ENCODE measurements around the gene HES4. TPM values are rescaled to one million over a fixed set of nuclear protein-coding genes. Genes with fewer than 3 reads are reported as not detected.
A peak's percentile ranks its signal among the peaks of the same experiment; 100 is the strongest.

HES4 gene
- total RNA-seq, 1 experiment from 2014 or later, result 45.3 TPM

GRCh38 chr1:974687-975328 lies 25.1 kb downstream of the HES4 start:
- in situ Hi-C loops (cut with HindIII; ENCODE audit: low pct_unique_long_range_greater_than_20kb, low sequenced_read_pairs), result no loop called here
- DNase-seq (ENCODE audit: low read depth), result no peak

- in situ Hi-C loops (cut with HindIII; ENCODE audit: low pct_unique_long_range_greater_than_20kb, low sequenced_read_pairs), result no loop called here
- no peak for DNase-seq (ENCODE audit: low read depth)
Measured at GRCh38 chr1:974293-974640, 25.6 kb downstream of the HES4 start.

- in situ Hi-C loops (cut with HindIII; ENCODE audit: low pct_unique_long_range_greater_than_20kb, low sequenced_read_pairs), result no loop called here
- DNase-seq (ENCODE audit: low read depth), result no peak
Measured at GRCh38 chr1:973459-974292, 26.2 kb downstream of the HES4 start.

GRCh38 chr1:972726-973458 lies 27.0 kb downstream of the HES4 start:
- in situ Hi-C loops (cut with HindIII; ENCODE audit: low pct_unique_long_range_greater_than_20kb, low sequenced_read_pairs), result no loop called here
- DNase-seq (ENCODE audit: low read depth), result no peak

GRCh38 chr1:971751-972506 lies 28.0 kb downstream of the HES4 start:
- in situ Hi-C loops (cut with HindIII; ENCODE audit: low pct_unique_long_range_greater_than_20kb, low sequenced_read_pairs), result no loop called here
- no peak for DNase-seq (ENCODE audit: low read depth)

GRCh38 chr1:970973-971730 lies 28.7 kb downstream of the HES4 start:
- DNase-seq (ENCODE audit: low read depth), result no peak
- in situ Hi-C loops (cut with HindIII; ENCODE audit: low pct_unique_long_range_greater_than_20kb, low sequenced_read_pairs), result no loop called here

GRCh38 chr1:970242-970972 lies 29.5 kb downstream of the HES4 start:
- in situ Hi-C loops (cut with HindIII; ENCODE audit: low pct_unique_long_range_greater_than_20kb, low sequenced_read_pairs), result no loop called here
- DNase-seq (ENCODE audit: low read depth), result no peak

GRCh38 chr1:969260-969855 lies 30.5 kb downstream of the HES4 start:
- no peak for DNase-seq (ENCODE audit: low read depth)
- in situ Hi-C loops (cut with HindIII; ENCODE audit: low pct_unique_long_range_greater_than_20kb, low sequenced_read_pairs), result no loop called here

- DNase-seq (ENCODE audit: low read depth), result no peak
- in situ Hi-C loops (cut with HindIII; ENCODE audit: low pct_unique_long_range_greater_than_20kb, low sequenced_read_pairs), result no loop called here
Measured at GRCh38 chr1:967466-968343, 32.2 kb downstream of the HES4 start.

- in situ Hi-C loops (cut with HindIII; ENCODE audit: low pct_unique_long_range_greater_than_20kb, low sequenced_read_pairs), result no loop called here
- peak; percentile 70 for DNase-seq (ENCODE audit: low read depth)
Measured at GRCh38 chr1:966704-967300, 33.1 kb downstream of the HES4 start.

- in situ Hi-C loops (cut with HindIII; ENCODE audit: low pct_unique_long_range_greater_than_20kb, low sequenced_read_pairs), result no loop called here
- peak; percentile 80 for DNase-seq (ENCODE audit: low read depth)
Measured at GRCh38 chr1:966135-966703, 33.7 kb downstream of the HES4 start, which contains the start of gene PLEKHN1. TSS of gene PLEKHN1 (plus strand) at chr1:966482. CDS start at chr1:966532, 50 bp downstream.

- in situ Hi-C loops (cut with HindIII; ENCODE audit: low pct_unique_long_range_greater_than_20kb, low sequenced_read_pairs), result no loop called here
- DNase-seq (ENCODE audit: low read depth), result no peak
Measured at GRCh38 chr1:965526-966134, 34.3 kb downstream of the HES4 start.

GRCh38 chr1:964691-965525 lies 35.0 kb downstream of the HES4 start:
- in situ Hi-C loops (cut with HindIII; ENCODE audit: low pct_unique_long_range_greater_than_20kb, low sequenced_read_pairs), result no loop called here
- no peak for DNase-seq (ENCODE audit: low read depth)
